Vagina (tissue), 2 donors: ENCODE measurements around the gene TDRD9.

Source experiments
- POLR2AphosphoS5 ChIP-seq, 2 donors: sonication (generic); formaldehyde crosslinking; IDR thresholded peaks; one replicate each; pipeline ENCODE4 v1.9.0; 2017; ENCODE audit warnings: antibody characterized with exemption in 2 of 2, mild to moderate bottlenecking in 2 of 2, low read depth in 1 of 2; ENCODE audit not compliant: insufficient read depth in 1 of 2
- TF ChIP-seq, protein P1 (sequence below), 3 experiments: fragments of 450-650 bp in 2 of 3; fragments of 200-600 bp in 1 of 3; sonication (generic) in 1 of 3; IDR thresholded peaks; one replicate each; pipeline ENCODE4 v1.5.1; 2017 to 2019; ENCODE audit warnings: antibody characterized with exemption in 3 of 3, mild to moderate bottlenecking in 2 of 3, moderate library complexity in 2 of 3

DNA sequence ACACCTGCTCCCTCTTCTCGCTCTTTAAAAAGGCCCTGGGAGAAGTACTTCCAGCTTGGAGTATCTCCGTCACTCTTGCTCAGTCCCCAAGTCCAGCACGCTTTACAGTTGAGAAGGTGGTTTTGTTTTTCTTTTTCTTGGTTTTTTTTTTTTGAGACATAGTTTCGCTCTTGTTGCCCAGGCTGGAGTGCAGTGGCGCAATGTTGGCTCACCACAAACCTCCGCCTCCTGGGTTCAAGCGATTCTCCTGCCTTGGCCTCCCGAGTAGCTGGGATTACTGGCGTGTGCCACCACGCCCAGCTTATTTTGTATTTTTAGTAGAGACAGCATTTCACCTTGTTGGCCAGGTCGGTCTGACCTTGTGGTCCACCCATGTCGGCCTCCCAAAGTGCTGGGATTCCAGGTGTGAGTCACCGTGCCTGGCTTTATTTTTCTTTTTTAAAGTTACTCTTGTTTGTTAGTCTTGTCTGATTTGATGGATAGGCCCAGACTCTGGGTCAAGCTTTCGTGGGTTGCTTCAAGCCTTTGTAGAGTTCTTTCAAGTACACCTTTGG is 1.9 kb downstream of the TDRD9 start:
- TF ChIP-seq, protein P1, sequence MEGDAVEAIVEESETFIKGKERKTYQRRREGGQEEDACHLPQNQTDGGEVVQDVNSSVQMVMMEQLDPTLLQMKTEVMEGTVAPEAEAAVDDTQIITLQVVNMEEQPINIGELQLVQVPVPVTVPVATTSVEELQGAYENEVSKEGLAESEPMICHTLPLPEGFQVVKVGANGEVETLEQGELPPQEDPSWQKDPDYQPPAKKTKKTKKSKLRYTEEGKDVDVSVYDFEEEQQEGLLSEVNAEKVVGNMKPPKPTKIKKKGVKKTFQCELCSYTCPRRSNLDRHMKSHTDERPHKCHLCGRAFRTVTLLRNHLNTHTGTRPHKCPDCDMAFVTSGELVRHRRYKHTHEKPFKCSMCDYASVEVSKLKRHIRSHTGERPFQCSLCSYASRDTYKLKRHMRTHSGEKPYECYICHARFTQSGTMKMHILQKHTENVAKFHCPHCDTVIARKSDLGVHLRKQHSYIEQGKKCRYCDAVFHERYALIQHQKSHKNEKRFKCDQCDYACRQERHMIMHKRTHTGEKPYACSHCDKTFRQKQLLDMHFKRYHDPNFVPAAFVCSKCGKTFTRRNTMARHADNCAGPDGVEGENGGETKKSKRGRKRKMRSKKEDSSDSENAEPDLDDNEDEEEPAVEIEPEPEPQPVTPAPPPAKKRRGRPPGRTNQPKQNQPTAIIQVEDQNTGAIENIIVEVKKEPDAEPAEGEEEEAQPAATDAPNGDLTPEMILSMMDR (IDR thresholded peaks at IDR 0.05), result no peak
- TF ChIP-seq POLR2AphosphoS5 (IDR thresholded peaks at IDR 0.05; ENCODE audit: insufficient read depth in 1 of 2, low read depth in 1 of 2), result no peak
